ENCODE measurements around the gene SFMBT2. TPM values are rescaled to one million over a fixed set of nuclear protein-coding genes. Genes with fewer than 3 reads are reported as not detected.
"Not testable (repeated sequence)": the region's sequence is repeated elsewhere in the genome, so short reads cannot be mapped to it uniquely, and the experiment has no call there.

Gene SFMBT2
- total RNA-seq, 1 donor from 2014 or later, result 7.0 TPM

GRCh38 chr10:7400068-7400715, 10.6 kb downstream of the SFMBT2 start:
- no peak for TF ChIP-seq CTCF (conservative IDR thresholded peaks at IDR 0.05)
- Mint-ChIP-seq H3K4me1 (peaks cover 12% of the 10 kb centered on the region), H3K27ac (ENCODE audit: unreplicated experiment) (no peak overlapping the region), H3K27me3 (ENCODE audit: low read depth) (peaks cover 10% of the 10 kb centered on the region), H3K9me3 (no peaks in the 10 kb centered on the region), H3K4me3 (no peak overlapping the region), H3K36me3 (ENCODE audit: low read depth) (peaks cover 6% of the 10 kb centered on the region)
- DNase-seq (ENCODE audit: low read depth, low spot score), result no peak

- TF ChIP-seq CTCF (conservative IDR thresholded peaks at IDR 0.05), result no peak
- Mint-ChIP-seq H3K4me1 (peaks cover 15% of the 10 kb centered on the region), H3K27me3 (ENCODE audit: low read depth) (peaks cover 4% of the 10 kb centered on the region), H3K36me3 (ENCODE audit: low read depth) (peaks cover 3% of the 10 kb centered on the region), H3K27ac (ENCODE audit: unreplicated experiment) (no peak overlapping the region), H3K4me3 (no peak overlapping the region), H3K9me3 (no peaks in the 10 kb centered on the region)
- no peak for DNase-seq (ENCODE audit: low read depth, low spot score)
Measured at GRCh38 chr10:7399533-7399932, 11.3 kb downstream of the SFMBT2 start.

GRCh38 chr10:7397049-7398035, 13.5 kb downstream of the SFMBT2 start:
- Mint-ChIP-seq H3K27me3 (ENCODE audit: low read depth) (no peaks in the 10 kb centered on the region), H3K27ac (ENCODE audit: unreplicated experiment) (no peak overlapping the region), H3K4me3 (no peak overlapping the region), H3K4me1 (peaks cover 17% of the 10 kb centered on the region), H3K9me3 (no peaks in the 10 kb centered on the region), H3K36me3 (ENCODE audit: low read depth) (no peaks in the 10 kb centered on the region)
- TF ChIP-seq CTCF (conservative IDR thresholded peaks at IDR 0.05), result no peak
- no peak for DNase-seq (ENCODE audit: low read depth, low spot score)

- H3K9me3 Mint-ChIP-seq; H3K36me3 Mint-ChIP-seq (ENCODE audit: low read depth); H3K27ac Mint-ChIP-seq (ENCODE audit: unreplicated experiment); H3K4me3 Mint-ChIP-seq; DNase-seq (ENCODE audit: low read depth, low spot score); H3K27me3 Mint-ChIP-seq (ENCODE audit: low read depth): not testable (repeated sequence)
- peaks cover 15% of the 10 kb centered on the region for H3K4me1 Mint-ChIP-seq
Measured at GRCh38 chr10:7392301-7392700, 18.5 kb downstream of the SFMBT2 start.

GRCh38 chr10:7391748-7392147, 19.1 kb downstream of the SFMBT2 start:
- no peaks in the 10 kb centered on the region for H3K36me3 Mint-ChIP-seq (ENCODE audit: low read depth)
- no peaks in the 10 kb centered on the region for H3K27me3 Mint-ChIP-seq (ENCODE audit: low read depth)
- no peak for DNase-seq (ENCODE audit: low read depth, low spot score)
- H3K4me1 Mint-ChIP-seq, result peaks cover 15% of the 10 kb centered on the region
- no peak overlapping the region for H3K27ac Mint-ChIP-seq (ENCODE audit: unreplicated experiment)
- no peak overlapping the region for H3K4me3 Mint-ChIP-seq
- TF ChIP-seq CTCF (conservative IDR thresholded peaks at IDR 0.05), result no peak
- no peaks in the 10 kb centered on the region for H3K9me3 Mint-ChIP-seq

GRCh38 chr10:7390689-7391110, 20.1 kb downstream of the SFMBT2 start:
- not testable (repeated sequence) for DNase-seq (ENCODE audit: low read depth, low spot score); H3K9me3 Mint-ChIP-seq; H3K36me3 Mint-ChIP-seq (ENCODE audit: low read depth); H3K27ac Mint-ChIP-seq (ENCODE audit: unreplicated experiment); H3K4me3 Mint-ChIP-seq; H3K27me3 Mint-ChIP-seq (ENCODE audit: low read depth)
- H3K4me1 Mint-ChIP-seq, result peaks cover 15% of the 10 kb centered on the region
